ENCODE data around the gene P2RX5. TPM values are rescaled to one million over a fixed set of nuclear protein-coding genes. Genes with fewer than 3 reads are reported as not detected.

The P2RX5 gene
- total and polyA plus RNA-seq, 5 donors from 2014 or later: 11.8 to 21.0 (median 16.4) TPM

GRCh38 chr17:3636154-3636907, 59.6 kb downstream of the P2RX5 start, which contains the start of the genes CTNS and SHPK:
Gene CTNS (plus strand): TSS chr17:3636760. CDS start chr17:3640207, 3,447 bp downstream.
Gene SHPK (minus strand): TSS chr17:3636250. CDS start chr17:3636219, 31 bp downstream.
- H3K36me3 ChIP-seq (ENCODE audit: control insufficient read depth, insufficient read depth, low read length): peaks cover 4% of the 10 kb centered on the region
- Mint-ChIP-seq H3K9me3 (no peaks in the 10 kb centered on the region), H3K27me3 (no peaks in the 10 kb centered on the region), H3K4me3 (peak within 1 kb of the TSS; percentile 94 to 100 (median 97)), H3K27ac (peak within 1 kb of the TSS; percentile 96 to 99 (median 98)), H3K4me1 (peaks cover 7 to 46% (median 24%) of the 10 kb centered on the region in 4 donors), H3K36me3 (peaks cover 12% of the 10 kb centered on the region)
- peak; percentile 98 for ATAC-seq (ENCODE audit: low read depth in 2 of 2)
- no peaks in the 10 kb centered on the region for H3K27me3 ChIP-seq (ENCODE audit: control insufficient read depth, insufficient read depth, low read length)
- DNase-seq: peak; percentile 93 to 96 (median 95)
- peak within 1 kb of the TSS; percentile 66 for H3K4me3 ChIP-seq (ENCODE audit: low read depth, low read length)
- H3K9me3 ChIP-seq (ENCODE audit: control insufficient read depth in 2 of 2, low read length in 2 of 2): no peaks in the 10 kb centered on the region
- H3K27ac ChIP-seq (ENCODE audit: insufficient read depth, low read length, poor library complexity, severe bottlenecking): peak within 1 kb of the TSS; percentile 97
- H3K4me1 ChIP-seq (ENCODE audit: control insufficient read depth, insufficient read depth, low read length, poor library complexity, severe bottlenecking): peaks cover 16% of the 10 kb centered on the region

- ATAC-seq (ENCODE audit: low read depth in 2 of 2) (peak in 1 of 2 donors; percentile 14), DNase-seq (no peak)
- Histone ChIP-seq H3K27ac (ENCODE audit: insufficient read depth, low read length, poor library complexity, severe bottlenecking) (peak overlapping the region; percentile 97), H3K36me3 (ENCODE audit: control insufficient read depth, insufficient read depth, low read length) (no peaks in the 10 kb centered on the region), H3K4me1 (ENCODE audit: control insufficient read depth, insufficient read depth, low read length, poor library complexity, severe bottlenecking) (peaks cover 16% of the 10 kb centered on the region), H3K9me3 (ENCODE audit: control insufficient read depth in 2 of 2, low read length in 2 of 2) (no peaks in the 10 kb centered on the region), H3K4me3 (ENCODE audit: low read depth, low read length) (peak overlapping the region; percentile 55), H3K27me3 (ENCODE audit: control insufficient read depth, insufficient read depth, low read length) (no peaks in the 10 kb centered on the region)
- no peaks in the 10 kb centered on the region for H3K27me3 Mint-ChIP-seq
- no peaks in the 10 kb centered on the region for H3K9me3 Mint-ChIP-seq
- peak overlapping the region; percentile 94 to 98 (median 95) for H3K4me3 Mint-ChIP-seq
- peaks cover 12% of the 10 kb centered on the region for H3K36me3 Mint-ChIP-seq
- peaks cover 7 to 46% (median 24%) of the 10 kb centered on the region in 4 donors for H3K4me1 Mint-ChIP-seq
- peak overlapping the region in 2 of 3 donors; percentile 8 to 78 for H3K27ac Mint-ChIP-seq
Measured at GRCh38 chr17:3635474-3636153, 60.3 kb downstream of the P2RX5 start.

GRCh38 chr17:3632287-3632686, 63.7 kb downstream of the P2RX5 start:
- H3K36me3 ChIP-seq (ENCODE audit: control insufficient read depth, insufficient read depth, low read length): peaks cover 16% of the 10 kb centered on the region
- H3K4me3 ChIP-seq (ENCODE audit: low read depth, low read length): no peak overlapping the region
- Mint-ChIP-seq H3K4me1 (peaks cover 0 to 27% (median 15%) of the 10 kb centered on the region in 4 donors), H3K9me3 (no peaks in the 10 kb centered on the region), H3K36me3 (peaks cover 20% of the 10 kb centered on the region), H3K27ac (no peak overlapping the region), H3K27me3 (no peaks in the 10 kb centered on the region), H3K4me3 (peak overlapping the region in 1 of 4 donors; percentile 43)
- H3K9me3 ChIP-seq (ENCODE audit: control insufficient read depth in 2 of 2, low read length in 2 of 2): no peaks in the 10 kb centered on the region
- no peak overlapping the region for H3K27ac ChIP-seq (ENCODE audit: insufficient read depth, low read length, poor library complexity, severe bottlenecking)
- no peak for DNase-seq
- no peak for ATAC-seq (ENCODE audit: low read depth in 2 of 2)
- H3K27me3 ChIP-seq (ENCODE audit: control insufficient read depth, insufficient read depth, low read length): no peaks in the 10 kb centered on the region
- H3K4me1 ChIP-seq (ENCODE audit: control insufficient read depth, insufficient read depth, low read length, poor library complexity, severe bottlenecking): peaks cover 15% of the 10 kb centered on the region

GRCh38 chr17:3630781-3631180, 65.2 kb downstream of the P2RX5 start:
- H3K4me3 Mint-ChIP-seq: peak overlapping the region in 1 of 4 donors; percentile 31
- no peak overlapping the region for H3K27ac Mint-ChIP-seq
- Histone ChIP-seq H3K4me1 (ENCODE audit: control insufficient read depth, insufficient read depth, low read length, poor library complexity, severe bottlenecking) (peaks cover 10% of the 10 kb centered on the region), H3K27ac (ENCODE audit: insufficient read depth, low read length, poor library complexity, severe bottlenecking) (no peak overlapping the region), H3K27me3 (ENCODE audit: control insufficient read depth, insufficient read depth, low read length) (no peaks in the 10 kb centered on the region), H3K9me3 (ENCODE audit: control insufficient read depth in 2 of 2, low read length in 2 of 2) (no peaks in the 10 kb centered on the region), H3K36me3 (ENCODE audit: control insufficient read depth, insufficient read depth, low read length) (peaks cover 17% of the 10 kb centered on the region), H3K4me3 (ENCODE audit: low read depth, low read length) (no peak overlapping the region)
- ATAC-seq (ENCODE audit: low read depth in 2 of 2) (no peak), DNase-seq (no peak)
- no peaks in the 10 kb centered on the region for H3K9me3 Mint-ChIP-seq
- peaks cover 30% of the 10 kb centered on the region for H3K36me3 Mint-ChIP-seq
- H3K27me3 Mint-ChIP-seq: no peaks in the 10 kb centered on the region
- peaks cover 0 to 20% (median 12%) of the 10 kb centered on the region in 4 donors for H3K4me1 Mint-ChIP-seq

GRCh38 chr17:3627769-3628167, 68.2 kb downstream of the P2RX5 start:
- ATAC-seq (ENCODE audit: low read depth in 2 of 2) (no peak), DNase-seq (no peak)
- Histone ChIP-seq H3K27ac (ENCODE audit: insufficient read depth, low read length, poor library complexity, severe bottlenecking) (no peak overlapping the region), H3K4me1 (ENCODE audit: control insufficient read depth, insufficient read depth, low read length, poor library complexity, severe bottlenecking) (no peaks in the 10 kb centered on the region), H3K27me3 (ENCODE audit: control insufficient read depth, insufficient read depth, low read length) (no peaks in the 10 kb centered on the region), H3K9me3 (ENCODE audit: control insufficient read depth in 2 of 2, low read length in 2 of 2) (no peaks in the 10 kb centered on the region), H3K36me3 (ENCODE audit: control insufficient read depth, insufficient read depth, low read length) (peaks cover 33% of the 10 kb centered on the region), H3K4me3 (ENCODE audit: low read depth, low read length) (no peak overlapping the region)
- Mint-ChIP-seq H3K4me3 (no peak overlapping the region), H3K27ac (no peak overlapping the region), H3K36me3 (peaks cover 41% of the 10 kb centered on the region), H3K27me3 (no peaks in the 10 kb centered on the region), H3K4me1 (peaks cover 0 to 8% (median 2%) of the 10 kb centered on the region in 4 donors), H3K9me3 (no peaks in the 10 kb centered on the region)

GRCh38 chr17:3626831-3627768, 68.9 kb downstream of the P2RX5 start:
- no peak overlapping the region for H3K27ac ChIP-seq (ENCODE audit: insufficient read depth, low read length, poor library complexity, severe bottlenecking)
- H3K4me1 ChIP-seq (ENCODE audit: control insufficient read depth, insufficient read depth, low read length, poor library complexity, severe bottlenecking): no peaks in the 10 kb centered on the region
- H3K4me1 Mint-ChIP-seq: peaks cover 0 to 8% (median 0%) of the 10 kb centered on the region in 4 donors
- no peaks in the 10 kb centered on the region for H3K9me3 Mint-ChIP-seq
- no peak overlapping the region for H3K4me3 ChIP-seq (ENCODE audit: low read depth, low read length)
- H3K27ac Mint-ChIP-seq: peak overlapping the region in 1 of 3 donors; percentile 74
- peaks cover 36% of the 10 kb centered on the region for H3K36me3 ChIP-seq (ENCODE audit: control insufficient read depth, insufficient read depth, low read length)
- no peak for ATAC-seq (ENCODE audit: low read depth in 2 of 2)
- H3K4me3 Mint-ChIP-seq: no peak overlapping the region
- DNase-seq: no peak
- no peaks in the 10 kb centered on the region for H3K9me3 ChIP-seq (ENCODE audit: control insufficient read depth in 2 of 2, low read length in 2 of 2)
- H3K27me3 Mint-ChIP-seq: no peaks in the 10 kb centered on the region
- H3K36me3 Mint-ChIP-seq: peaks cover 36% of the 10 kb centered on the region
- no peaks in the 10 kb centered on the region for H3K27me3 ChIP-seq (ENCODE audit: control insufficient read depth, insufficient read depth, low read length)
